Regular cardiac myocyte (primary cell): ENCODE results near the gene FBXW11. TPM values are rescaled to one million over a fixed set of nuclear protein-coding genes. Genes with fewer than 3 reads are reported as not detected.

Source experiments
- total RNA-seq: library from RNA; depleted of rRNA; stranded (reverse); fragments of >200 nt; gene quantifications from 2 replicates; pipeline ENCODE4 v1.2.3, GENCODE V29; 2014

Gene FBXW11
- 88.2 and 110 TPM in 2 replicates for total RNA-seq

DNA sequence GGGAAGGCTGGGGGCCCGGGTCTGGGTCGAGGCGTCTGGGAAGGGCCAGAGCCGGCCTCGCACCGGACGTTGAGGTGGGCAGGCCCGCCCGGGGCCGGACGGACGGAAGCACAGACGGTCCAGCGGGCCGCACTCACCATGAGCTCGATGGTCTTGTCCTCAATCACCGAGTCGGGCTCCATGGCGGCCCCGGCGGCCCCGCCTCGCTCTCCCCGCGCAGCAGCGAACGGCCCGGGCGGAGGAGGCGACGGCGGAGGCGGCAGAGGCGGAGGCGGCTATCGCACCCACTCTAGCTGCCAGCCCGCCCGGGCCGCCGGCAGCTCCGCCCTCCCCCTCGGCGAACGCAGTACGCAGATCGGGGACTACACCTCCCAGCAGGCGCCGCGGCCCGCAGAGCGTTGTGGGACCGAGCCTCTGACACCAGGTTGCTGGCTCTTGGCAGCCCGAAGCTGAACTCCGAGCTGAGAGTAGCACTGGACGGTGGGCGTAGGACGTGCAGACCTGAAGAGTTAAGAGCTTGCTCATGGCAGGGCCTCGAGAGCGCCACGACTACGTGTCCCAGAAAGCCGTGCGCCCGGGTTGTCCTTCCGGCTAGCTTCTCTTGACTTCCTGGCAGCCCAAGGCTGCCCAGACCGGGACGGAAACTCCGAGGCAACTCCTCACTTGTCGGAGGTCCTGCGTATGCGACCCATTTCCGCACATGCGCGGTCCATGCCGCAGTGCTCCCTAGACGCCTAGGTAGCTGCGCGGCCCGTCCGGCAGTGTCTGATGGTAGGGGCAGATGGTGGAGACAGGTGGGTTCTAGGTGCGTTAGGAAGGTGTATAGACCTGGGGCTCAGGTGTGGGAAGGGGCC lies at the start of gene FBXW11:
FBXW11 (minus strand) TSS at position 318 of the 854 bp plus-strand sequence; CDS start at position 182, 136 bp downstream.

Other genes starting within 250 kb of the FBXW11 start
- not detected in 2 replicates for gene SMIM23, start 220.8 kb downstream of the FBXW11 start, total RNA-seq
- 13.8 and 29.3 TPM in 2 replicates for gene STK10, start 181.6 kb upstream of the FBXW11 start, total RNA-seq
- gene EFCAB9, start 187.5 kb upstream of the FBXW11 start, total RNA-seq = 0.28 TPM in 1 of 2 replicates, not detected in the other